OCI-LY3 (cell line): Measurements from ENCODE around the gene ADISSP.

Experiments used
- H2AFZ ChIP-seq: fragments of 200-600, 300-600 bp; shearing (Covaris generic); 2 replicates; pipeline ENCODE4 v1.6.0; 2014; ENCODE audit warnings: antibody characterized with exemption, low read depth, low read length
- H3K27ac ChIP-seq: fragments of 200-600, 300-600 bp; sonication (generic); 2 replicates; pipeline ENCODE4 v1.5.1; 2014; ENCODE audit warnings: mild to moderate bottlenecking, low read length, moderate library complexity, mixed read lengths
- H3K27me3 ChIP-seq: fragments of 200-600, 300-600 bp; sonication (generic); 2 replicates; pipeline ENCODE4 v1.6.1; 2014; ENCODE audit warnings: low read depth, low read length, mixed read lengths
- H3K36me3 ChIP-seq: fragments of 200-600, 300-600 bp; sonication (generic); replicated peaks from 2 replicates; pipeline ENCODE3; 2014; ENCODE audit warnings: low read depth, low read length, mixed read lengths
- H3K4me1 ChIP-seq: fragments of 300-600, 200-600 bp; sonication (generic); 2 replicates; pipeline ENCODE4 v1.6.1; 2014; ENCODE audit warnings: low read length, mixed read lengths
- H3K4me2 ChIP-seq: fragments of 200-600, 300-600 bp; sonication (generic); 2 replicates; pipeline ENCODE4 v1.6.1; 2014; ENCODE audit warnings: low read length, mixed read lengths
- H3K4me3 ChIP-seq: fragments of 300-600, 200-600 bp; sonication (generic); 2 replicates; pipeline ENCODE4 v1.5.1; 2014; ENCODE audit warnings: antibody characterized with exemption, mild to moderate bottlenecking, low read length, moderate library complexity
- H3K79me2 ChIP-seq: fragments of 300-600, 200-600 bp; shearing (Covaris generic); 2 replicates; pipeline ENCODE4 v1.6.1; 2014; ENCODE audit warnings: mild to moderate bottlenecking, low read length, mixed read lengths
- H3K9ac ChIP-seq: fragments of 300-600, 200-600 bp; shearing (Covaris generic); 2 replicates; pipeline ENCODE4 v1.6.0; 2014; ENCODE audit warnings: mild to moderate bottlenecking, low read length, moderate library complexity
- H3K9me3 ChIP-seq: fragments of 200-600, 300-600 bp; shearing (Covaris generic); 2 replicates; pipeline ENCODE4 v1.6.1; 2014; ENCODE audit warnings: low read length, mixed read lengths; ENCODE audit not compliant: insufficient read depth
- H4K20me1 ChIP-seq: fragments of 200-600, 300-600 bp; sonication (generic); 2 replicates; pipeline ENCODE4 v1.6.1; 2016; ENCODE audit warnings: low read length, mixed read lengths; ENCODE audit not compliant: insufficient read depth
- CTCF ChIP-seq: fragments of 200-600, 300-600 bp; sonication (generic); IDR thresholded peaks from 2 replicates; pipeline ENCODE4 v1.5.1; 2014; ENCODE audit warnings: antibody characterized with exemption, low read length, low read depth
- EZH2phosphoT487 ChIP-seq: fragments of 200-600 bp; shearing (Covaris generic); IDR thresholded peaks from 2 replicates; pipeline ENCODE4 v1.6.1; 2018; ENCODE audit warnings: antibody characterized with exemption, mixed run types, low read depth

ADISSP gene

GRCh38 chr20:3738111-3739053 is 29.2 kb downstream of the ADISSP start:
- H3K9me3 ChIP-seq = no peaks in the 10 kb centered on the region
- no peak overlapping the region for H3K4me2 ChIP-seq
- TF ChIP-seq CTCF (no peak), EZH2phosphoT487 (no peak)
- H2AFZ ChIP-seq = no peak overlapping the region
- no peak overlapping the region for H3K9ac ChIP-seq
- H3K27me3 ChIP-seq = no peaks in the 10 kb centered on the region
- H3K79me2 ChIP-seq = no peaks in the 10 kb centered on the region
- no peak overlapping the region for H3K27ac ChIP-seq
- H3K4me1 ChIP-seq = no peaks in the 10 kb centered on the region
- no peak overlapping the region for H3K4me3 ChIP-seq
- H3K36me3 ChIP-seq = no peaks in the 10 kb centered on the region
- no peaks in the 10 kb centered on the region for H4K20me1 ChIP-seq

- Histone ChIP-seq H3K4me2 (no peak overlapping the region), H3K27ac (no peak overlapping the region), H3K4me3 (no peak overlapping the region), H3K4me1 (no peaks in the 10 kb centered on the region), H4K20me1 (no peaks in the 10 kb centered on the region), H3K9ac (no peak overlapping the region), H3K9me3 (no peaks in the 10 kb centered on the region), H3K36me3 (no peaks in the 10 kb centered on the region), H3K79me2 (no peaks in the 10 kb centered on the region), H3K27me3 (no peaks in the 10 kb centered on the region), H2AFZ (no peak overlapping the region)
- TF ChIP-seq CTCF (no peak), EZH2phosphoT487 (no peak)
Measured at GRCh38 chr20:3735768-3736167, 31.8 kb downstream of the ADISSP start.

- Histone ChIP-seq H3K36me3 (no peaks in the 10 kb centered on the region), H4K20me1 (no peaks in the 10 kb centered on the region), H3K79me2 (no peaks in the 10 kb centered on the region), H3K27me3 (no peaks in the 10 kb centered on the region), H3K27ac (no peak overlapping the region), H3K9ac (no peak overlapping the region), H3K9me3 (no peaks in the 10 kb centered on the region), H3K4me1 (no peaks in the 10 kb centered on the region; the same call in 1 of the 2 replicates), H3K4me3 (no peak overlapping the region), H2AFZ (no peak overlapping the region), H3K4me2 (no peak overlapping the region)
- TF ChIP-seq EZH2phosphoT487 = no peak
- no peak for TF ChIP-seq CTCF
Measured at GRCh38 chr20:3734111-3734843, 33.3 kb downstream of the ADISSP start.
